H1 (cell line): ENCODE data around the gene TLCD5. TPM values are rescaled to one million over a fixed set of nuclear protein-coding genes. Genes with fewer than 3 reads are reported as not detected.
A peak's percentile ranks its signal among the peaks of the same experiment; 100 is the strongest.

ENCODE experiments used
- CTCF ChIA-PET: fragments of 300-600 bp; sonication (Branson Sonifier 250); formaldehyde crosslinking; loops from one replicate; lab custom pipeline; 2021; ENCODE audit not compliant: partially characterized antibody; lab: Charles Lee
- POLR2A ChIA-PET: fragments of 300-600 bp; sonication (Branson Sonifier 250); formaldehyde crosslinking; loops from one replicate; lab custom pipeline; 2021; ENCODE audit warnings: inconsistent platforms; ENCODE audit not compliant: partially characterized antibody; lab: Charles Lee
- DNase-seq, 2 experiments: peaks; one replicate each; pipeline versions ENCODE4 v3.0.0 to v3.0.0-alpha.2; 2010 to 2022; ENCODE audit warnings: low spot score in 2 of 2, low read depth in 1 of 2, mixed read lengths in 1 of 2
- FAIRE-seq: peaks from 2 replicates; lab custom pipeline; 2011; peaks lifted over from hg19 to GRCh38; lab: Jason Lieb, UNC
- H2AFZ ChIP-seq: 2 replicates; pipeline ENCODE4 v1.8.1; 2012; ENCODE audit warnings: low read length, inconsistent platforms
- H2AK5ac ChIP-seq: 2 replicates; pipeline ENCODE4 v1.6.1; 2013; ENCODE audit warnings: low read depth, low read length
- H2BK120ac ChIP-seq: replicated peaks from 2 replicates; pipeline ENCODE3; 2013; ENCODE audit warnings: low read depth, low read length, inconsistent platforms
- H2BK12ac ChIP-seq: 2 replicates; pipeline ENCODE4 v1.6.1; 2013; ENCODE audit warnings: low read depth, low read length
- H2BK15ac ChIP-seq: 2 replicates; pipeline ENCODE4 v1.6.1; 2013; ENCODE audit warnings: low read length
- H2BK20ac ChIP-seq: 2 replicates; pipeline ENCODE4 v1.6.1; 2013; ENCODE audit warnings: low read length
- H2BK5ac ChIP-seq: 2 replicates; pipeline ENCODE4 v1.6.1; 2013; ENCODE audit warnings: low read depth, low read length
- H3K14ac ChIP-seq: 2 replicates; pipeline ENCODE4 v1.6.1; 2013; ENCODE audit warnings: inconsistent platforms; ENCODE audit not compliant: insufficient read length
- H3K18ac ChIP-seq: 2 replicates; pipeline ENCODE4 v1.6.1; 2013; ENCODE audit warnings: low read length; ENCODE audit errors: extremely low read depth
- H3K23ac ChIP-seq: 2 replicates; pipeline ENCODE4 v1.6.1; 2013; ENCODE audit warnings: inconsistent platforms; ENCODE audit not compliant: insufficient read length
- H3K23me2 ChIP-seq: 2 replicates; pipeline ENCODE4 v1.6.1; 2013; ENCODE audit warnings: low read depth, low read length
- H3K27ac ChIP-seq: 2 replicates; pipeline ENCODE4 v1.6.1; 2011; ENCODE audit warnings: low read depth, low read length, inconsistent platforms
- H3K27me3 ChIP-seq, 4 experiments: replicated peaks in 1 of 4; 1 replicate in 1 of 4; 2 replicates in 3 of 4; pipeline versions ENCODE4 v1.6.1 to v1.8.1; 2011 to 2013; ENCODE audit warnings: low read length in 3 of 4, mild to moderate bottlenecking in 3 of 4, inconsistent platforms in 2 of 4, mixed read lengths in 2 of 4, moderate library complexity in 1 of 4; ENCODE audit not compliant: control insufficient read depth in 3 of 4, insufficient read depth in 3 of 4; ENCODE audit errors: extremely low read depth in 1 of 4
- H3K36me3 ChIP-seq, 4 experiments: 2 replicates each; pipeline versions ENCODE4 v1.6.1 to v1.8.1; 2011 to 2013; ENCODE audit warnings: mild to moderate bottlenecking in 4 of 4, low read length in 3 of 4, moderate library complexity in 2 of 4, control low read depth in 1 of 4, inconsistent platforms in 1 of 4; ENCODE audit not compliant: insufficient read depth in 4 of 4, control insufficient read depth in 2 of 4
- H3K4ac ChIP-seq: replicated peaks from 2 replicates; pipeline ENCODE3; 2013; ENCODE audit warnings: low read length, low read depth, mixed read lengths, inconsistent platforms; ENCODE audit not compliant: insufficient read length
- H3K4me1 ChIP-seq, 4 experiments: replicated peaks in 1 of 4; 1 replicate in 1 of 4; 2 replicates in 3 of 4; pipeline versions ENCODE4 v1.6.1 to v1.8.1; 2011 to 2013; ENCODE audit warnings: low read length in 3 of 4, inconsistent platforms in 2 of 4, mixed read lengths in 1 of 4; ENCODE audit not compliant: insufficient read depth in 4 of 4, control insufficient read depth in 3 of 4
- H3K4me2 ChIP-seq, 2 experiments: 2 replicates each; pipeline versions ENCODE4 v1.6.1 to v1.8.1; 2011 to 2013; ENCODE audit warnings: low read depth in 2 of 2, low read length in 2 of 2, control low read depth in 1 of 2, inconsistent platforms in 1 of 2, mild to moderate bottlenecking in 1 of 2; ENCODE audit not compliant: insufficient read depth in 1 of 2
- H3K4me3 ChIP-seq, 4 experiments: fragments of 200-600, 300-600 bp in 1 of 4; sonication (generic), shearing (Covaris generic), sonication (Bioruptor Twin) in 1 of 4; 2 replicates each; pipeline versions ENCODE4 v1.5.1 to v1.8.1; 2011 to 2016; ENCODE audit warnings: low read length in 4 of 4, low read depth in 3 of 4, control low read depth in 2 of 4, inconsistent platforms in 2 of 4, mild to moderate bottlenecking in 2 of 4, mixed read lengths in 1 of 4, moderate library complexity in 1 of 4; ENCODE audit not compliant: insufficient read depth in 2 of 4; ENCODE audit errors: extremely low read depth in 1 of 4
- H3K56ac ChIP-seq: replicated peaks from 2 replicates; pipeline ENCODE3; 2013; ENCODE audit warnings: low read depth, mild to moderate bottlenecking, mixed read lengths, low read length, inconsistent platforms; ENCODE audit not compliant: insufficient read length
- H3K79me1 ChIP-seq: 2 replicates; pipeline ENCODE4 v1.6.1; 2013; ENCODE audit warnings: low read depth, low read length, control low read depth
- H3K79me2 ChIP-seq, 2 experiments: 2 replicates each; pipeline versions ENCODE4 v1.6.1 to v1.8.1; 2012 to 2013; ENCODE audit warnings: low read length in 2 of 2, mild to moderate bottlenecking in 2 of 2, inconsistent platforms in 1 of 2; ENCODE audit not compliant: insufficient read depth in 2 of 2, control insufficient read depth in 1 of 2
- H3K9ac ChIP-seq, 4 experiments: replicated peaks in 1 of 4; 1 replicate in 1 of 4; 2 replicates in 3 of 4; pipeline versions ENCODE4 v1.6.1 to v1.8.1; 2011 to 2013; ENCODE audit warnings: low read depth in 3 of 4, low read length in 3 of 4, control low read depth in 2 of 4, mild to moderate bottlenecking in 2 of 4, moderate library complexity in 2 of 4, inconsistent platforms in 1 of 4; ENCODE audit errors: extremely low read depth in 1 of 4
- H3K9me3 ChIP-seq, 2 experiments: 2 replicates each; pipeline versions ENCODE4 v1.6.1 to v1.8.1; 2012 to 2013; ENCODE audit warnings: mild to moderate bottlenecking in 2 of 2, moderate library complexity in 2 of 2, control low read depth in 1 of 2, inconsistent platforms in 1 of 2, low read depth in 1 of 2, low read length in 1 of 2, mixed read lengths in 1 of 2; ENCODE audit not compliant: insufficient read depth in 2 of 2
- H4K20me1 ChIP-seq, 2 experiments: replicated peaks in 1 of 2; 2 replicates each; pipeline versions ENCODE3 to v1.8.1; 2011 to 2013; ENCODE audit warnings: inconsistent platforms in 2 of 2, low read length in 2 of 2, mild to moderate bottlenecking in 1 of 2; ENCODE audit not compliant: insufficient read depth in 2 of 2, control insufficient read depth in 1 of 2
- H4K5ac ChIP-seq: 2 replicates; pipeline ENCODE4 v1.6.1; 2013; ENCODE audit warnings: low read length, low read depth, mixed read lengths, inconsistent platforms; ENCODE audit not compliant: insufficient read length
- H4K8ac ChIP-seq: 2 replicates; pipeline ENCODE4 v1.8.0; 2013; ENCODE audit warnings: mild to moderate bottlenecking, moderate library complexity, low read length, inconsistent platforms; ENCODE audit not compliant: insufficient read depth; ENCODE audit errors: extremely low read depth
- H4K91ac ChIP-seq: replicated peaks from 2 replicates; pipeline ENCODE3; 2013; ENCODE audit warnings: low read length, mixed read lengths, inconsistent platforms; ENCODE audit not compliant: insufficient read length
- ASH2L ChIP-seq: fragments of 200-600, 300-600 bp; sonication (generic); IDR thresholded peaks from one replicate; pipeline ENCODE4 v1.7.1; 2017; ENCODE audit warnings: low read length
- BACH1 ChIP-seq: IDR thresholded peaks from 2 replicates; pipeline ENCODE4 v1.6.1; 2012; ENCODE audit warnings: low read length, improper control_type of control experiment
- CHD2 ChIP-seq: IDR thresholded peaks from 2 replicates; pipeline ENCODE4 v1.6.1; 2012; ENCODE audit warnings: low read length, improper control_type of control experiment
- GABPA ChIP-seq: IDR thresholded peaks from 2 replicates; pipeline ENCODE4 v1.6.1; 2011; ENCODE audit warnings: mild to moderate bottlenecking, low read length, moderate library complexity, borderline replicate concordance; ENCODE audit not compliant: insufficient read depth
- GTF2F1 ChIP-seq: IDR thresholded peaks from 2 replicates; pipeline ENCODE4 v1.6.1; 2012; ENCODE audit warnings: low read depth, low read length, improper control_type of control experiment, borderline replicate concordance
- HDAC6 ChIP-seq: IDR thresholded peaks from one replicate; pipeline ENCODE4 v1.7.1; 2012; ENCODE audit warnings: low read depth, mild to moderate bottlenecking, inconsistent platforms, low read length, moderate library complexity
- JUND ChIP-seq: IDR thresholded peaks from 2 replicates; pipeline ENCODE4 v1.6.1; 2011; ENCODE audit warnings: mild to moderate bottlenecking, improper control_type of control experiment, low read length
- MAFK ChIP-seq: IDR thresholded peaks from 2 replicates; pipeline ENCODE4 v1.6.1; 2012; ENCODE audit warnings: low read depth, mild to moderate bottlenecking, improper control_type of control experiment, low read length
- PHF8 ChIP-seq: fragments of 200-600 bp; sonication (generic); conservative IDR thresholded peaks from 2 replicates; pipeline ENCODE4 v1.7.1; 2012; ENCODE audit warnings: low read depth, mild to moderate bottlenecking, inconsistent platforms, low read length, moderate library complexity
- SIRT6 ChIP-seq: IDR thresholded peaks from one replicate; pipeline ENCODE4 v1.7.1; 2012; ENCODE audit warnings: low read length, inconsistent platforms
- SP4 ChIP-seq: IDR thresholded peaks from 2 replicates; pipeline ENCODE4 v1.6.1; 2012; ENCODE audit warnings: low read length, inconsistent platforms
- TAF7 ChIP-seq: optimal IDR thresholded peaks from 2 replicates; pipeline ENCODE3; 2011; ENCODE audit warnings: low read depth, mild to moderate bottlenecking, inconsistent platforms, low read length, moderate library complexity, borderline replicate concordance
- ZNF274 ChIP-seq: IDR thresholded peaks from 2 replicates; pipeline ENCODE4 v1.7.0; 2012; ENCODE audit warnings: low read length, borderline replicate concordance; ENCODE audit errors: extremely low read depth
- WGBS, 2 experiments: shearing (Covaris generic) in 1 of 2; methylation state at CpG; one replicate each; pipeline versions ENCODE4 v1.1.6 to v1.1.7; 2013 to 2015; ENCODE audit warnings: low lambda C conversion rate in 2 of 2, mixed read lengths in 2 of 2, inconsistent platforms in 1 of 2, low coverage in 1 of 2, missing lambda C conversion rate in 1 of 2; ENCODE audit not compliant: insufficient replicate concordance in 2 of 2, insufficient coverage in 1 of 2, insufficient read length in 1 of 2; ENCODE audit errors: extremely low coverage in 1 of 2, missing lambda C conversion rate in 1 of 2; 5-methylcytosine and 5-hydroxymethylcytosine counted together
- polyA plus RNA-seq, 7 experiments: library from polyadenylated mRNA; depleted of rRNA in 3 of 7; stranded (reverse) in 5 of 7; unstranded in 2 of 7; fragments of >200 nt in 5 of 7; fragments of 200-250 nt in 2 of 7; gene quantifications; 1 replicate in 5 of 7; 2 replicates in 1 of 7; 4 replicates in 1 of 7; pipeline versions ENCODE4 v1.2.1 to v1.2.3, GENCODE V29; 2011 to 2013; ENCODE audit warnings: missing spikeins in 2 of 7, mixed read lengths in 2 of 7
- total RNA-seq: library from RNA; stranded (reverse); fragmentation: NEBNext Ultra II Directional; extraction: Animal tissue kit (Norgen Biotek cat#: 25700); gene quantifications from 2 replicates; pipeline ENCODE4 v1.2.1, GENCODE V29; 2021
- TF ChIP-seq, protein P1 (sequence below): IDR thresholded peaks from 2 replicates; pipeline ENCODE4 v1.6.1; 2012; ENCODE audit warnings: inconsistent platforms

The TLCD5 gene
- total and polyA plus RNA-seq, 2 of the 8 experiments (the other 6 are each of a cell fraction or from before 2014, with no cell fraction given) = 9.5 to 10.1 TPM

DNA sequence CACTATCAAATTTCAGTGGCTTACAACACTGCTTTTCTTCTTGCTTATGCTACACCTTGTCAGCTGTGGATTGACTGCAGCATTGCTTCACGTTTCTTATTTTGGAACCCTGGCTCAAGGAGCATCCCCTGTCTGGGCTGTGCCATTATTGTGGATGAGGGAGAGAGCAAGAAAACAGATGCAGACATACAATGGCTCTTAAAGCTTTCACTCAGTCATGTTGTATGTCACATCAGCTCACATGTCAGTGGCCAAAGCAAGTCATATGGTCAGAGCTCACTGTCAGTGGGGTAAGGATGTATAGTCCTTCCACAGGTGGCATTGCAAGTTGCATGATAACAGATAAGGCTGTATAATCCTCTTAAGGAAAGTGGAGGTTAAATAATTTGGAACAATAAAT is 21.1 kb downstream of the TLCD5 start:
- Histone ChIP-seq H2BK20ac (no peak overlapping the region), H4K91ac (no peak overlapping the region), H3K79me2 (peaks cover 0 to 87% of the 10 kb centered on the region in 2 experiments; a peak in 3 of 4 replicates), H3K4me1 (no peaks in the 10 kb centered on the region), H3K14ac (no peak overlapping the region), H4K20me1 (peaks cover 0 to 5% of the 10 kb centered on the region in 2 experiments), H4K5ac (no peak overlapping the region), H2BK120ac (no peak overlapping the region), H3K9ac (no peak overlapping the region), H3K36me3 (no peaks in the 10 kb centered on the region), H2AK5ac (no peak overlapping the region), H3K23ac (no peak overlapping the region), H3K79me1 (peaks cover 3% of the 10 kb centered on the region; the same call in 1 of the 2 replicates), H2BK5ac (no peak overlapping the region), H3K4ac (no peak overlapping the region), H2BK15ac (no peak overlapping the region), H3K27ac (no peak overlapping the region), H4K8ac (no peak overlapping the region), H3K4me3 (no peak overlapping the region), H3K18ac (no peak overlapping the region), H3K23me2 (no peaks in the 10 kb centered on the region), H3K27me3 (no peaks in the 10 kb centered on the region), H2BK12ac (no peak overlapping the region), H3K56ac (no peak overlapping the region), H3K9me3 (no peaks in the 10 kb centered on the region), H2AFZ (no peak overlapping the region), H3K4me2 (no peak overlapping the region)
- ChIA-PET CTCF (interaction anchor here (0.6 to 0.9 kb wide), 2 partner anchors 84 to 670 kb away, joined by 3 read pairs; no protein-coding TSS in a partner anchor), POLR2A (interaction anchor here (1.7 kb wide), 1 partner anchor 10 kb away, joined by 6 read pairs; the partner anchor contains the start of gene ARHGEF12)
- DNase-seq (no peak), FAIRE-seq (peak; percentile 7)
- WGBS, 2 experiments = 74% methylated on average over 1 of the region's 1 CpG; no CpG with 5 or more reads in 1 of the 2 experiments
- TF ChIP-seq GTF2F1 (no peak), HDAC6 (no peak), SP4 (no peak), SIRT6 (no peak), PHF8 (no peak), ASH2L (no peak), ZNF274 (no peak), MAFK (no peak), BACH1 (no peak), CHD2 (no peak), GABPA (no peak), TAF7 (no peak), JUND (no peak)
- TF ChIP-seq, protein P1, sequence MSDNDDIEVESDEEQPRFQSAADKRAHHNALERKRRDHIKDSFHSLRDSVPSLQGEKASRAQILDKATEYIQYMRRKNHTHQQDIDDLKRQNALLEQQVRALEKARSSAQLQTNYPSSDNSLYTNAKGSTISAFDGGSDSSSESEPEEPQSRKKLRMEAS = no peak
